ENCODE measurements around the gene WFDC5. TPM values are rescaled to one million over a fixed set of nuclear protein-coding genes. Genes with fewer than 3 reads are reported as not detected.

WFDC5 gene
- total RNA-seq, 1 donor from 2014 or later = not detected

DNA sequence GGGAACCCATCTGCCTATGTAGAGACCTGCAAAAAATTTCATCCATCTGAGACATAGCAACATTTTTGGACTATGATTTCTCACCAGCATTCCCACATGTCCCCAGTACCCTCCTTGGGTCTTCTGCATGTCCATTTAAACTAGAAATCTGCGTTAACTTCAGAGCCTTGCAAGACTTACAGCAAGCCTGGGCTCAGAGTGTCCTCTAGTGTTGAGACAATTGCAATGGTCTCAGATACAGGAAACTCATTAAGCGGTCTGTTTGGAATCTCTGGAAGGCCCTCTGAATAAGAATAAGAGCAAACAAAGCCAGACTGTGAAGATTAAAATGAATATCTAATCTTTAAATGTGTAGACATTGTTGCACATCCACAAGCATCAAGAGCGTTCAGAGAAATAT, 39.2 kb upstream of the WFDC5 start:
- Mint-ChIP-seq H3K4me1 (ENCODE audit: unreplicated experiment) (no peaks in the 10 kb centered on the region), H3K27me3 (ENCODE audit: unreplicated experiment) (peaks cover 1% of the 10 kb centered on the region), H3K4me3 (ENCODE audit: unreplicated experiment) (no peak overlapping the region), H3K27ac (ENCODE audit: unreplicated experiment) (no peak overlapping the region), H3K9me3 (ENCODE audit: unreplicated experiment) (no peaks in the 10 kb centered on the region), H3K36me3 (ENCODE audit: low read depth, unreplicated experiment) (peaks cover 4% of the 10 kb centered on the region)
- no peak for DNase-seq (ENCODE audit: low spot score)
- TF ChIP-seq CTCF (IDR thresholded peaks at IDR 0.05; ENCODE audit: unreplicated experiment) = no peak

DNA sequence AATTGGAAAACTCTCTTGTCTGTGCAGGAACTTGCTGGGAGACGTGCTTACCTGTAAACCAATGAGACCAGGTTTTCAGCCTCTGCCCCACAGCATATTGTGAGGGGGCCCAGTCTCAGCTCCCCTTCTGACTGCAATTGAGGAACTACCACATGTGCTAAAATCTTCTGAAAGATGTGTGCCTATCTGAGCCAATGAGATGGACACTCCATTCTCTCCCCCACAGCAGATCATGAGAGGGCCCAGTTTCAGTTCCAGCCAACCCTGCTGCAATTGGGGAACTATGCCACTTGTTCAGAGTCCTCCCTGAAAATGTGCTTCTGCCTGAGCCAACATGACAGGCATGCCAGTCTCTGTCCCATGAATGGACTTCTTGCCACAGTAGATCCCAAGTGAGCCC, 38.8 kb upstream of the WFDC5 start:
- H3K4me3 Mint-ChIP-seq (ENCODE audit: unreplicated experiment) = no peak overlapping the region
- H3K4me1 Mint-ChIP-seq (ENCODE audit: unreplicated experiment) = no peaks in the 10 kb centered on the region
- peaks cover 4% of the 10 kb centered on the region for H3K36me3 Mint-ChIP-seq (ENCODE audit: low read depth, unreplicated experiment)
- no peak overlapping the region for H3K27ac Mint-ChIP-seq (ENCODE audit: unreplicated experiment)
- no peak for TF ChIP-seq CTCF (IDR thresholded peaks at IDR 0.05; ENCODE audit: unreplicated experiment)
- H3K9me3 Mint-ChIP-seq (ENCODE audit: unreplicated experiment) = no peaks in the 10 kb centered on the region
- no peak for DNase-seq (ENCODE audit: low spot score)
- H3K27me3 Mint-ChIP-seq (ENCODE audit: unreplicated experiment) = peaks cover 1% of the 10 kb centered on the region

DNA sequence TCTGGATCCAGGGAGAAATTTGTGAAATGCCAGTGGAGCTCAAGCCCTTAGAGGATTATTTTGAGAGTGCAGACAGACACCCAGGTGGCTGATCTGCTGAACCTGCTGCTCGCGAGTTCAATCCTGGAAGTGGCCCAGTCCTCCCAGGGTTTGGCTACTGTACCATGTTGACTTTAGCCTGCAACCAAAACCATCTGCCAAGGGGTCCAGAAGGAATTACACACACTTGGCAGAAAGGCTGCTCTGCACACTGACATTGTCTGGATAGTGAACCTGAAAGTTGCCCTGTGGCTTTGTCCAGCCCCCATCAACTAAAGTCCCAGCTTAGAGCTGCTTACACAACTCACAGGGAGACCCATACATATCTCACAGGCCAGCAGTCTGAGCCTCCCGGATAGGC, 38.2 kb upstream of the WFDC5 start:
- Mint-ChIP-seq H3K27me3 (ENCODE audit: unreplicated experiment) (peaks cover 1% of the 10 kb centered on the region), H3K4me3 (ENCODE audit: unreplicated experiment) (no peak overlapping the region), H3K27ac (ENCODE audit: unreplicated experiment) (no peak overlapping the region), H3K9me3 (ENCODE audit: unreplicated experiment) (no peaks in the 10 kb centered on the region), H3K36me3 (ENCODE audit: low read depth, unreplicated experiment) (peaks cover 4% of the 10 kb centered on the region), H3K4me1 (ENCODE audit: unreplicated experiment) (no peaks in the 10 kb centered on the region)
- TF ChIP-seq CTCF (IDR thresholded peaks at IDR 0.05; ENCODE audit: unreplicated experiment) = no peak
- DNase-seq (ENCODE audit: low spot score) = no peak

DNA sequence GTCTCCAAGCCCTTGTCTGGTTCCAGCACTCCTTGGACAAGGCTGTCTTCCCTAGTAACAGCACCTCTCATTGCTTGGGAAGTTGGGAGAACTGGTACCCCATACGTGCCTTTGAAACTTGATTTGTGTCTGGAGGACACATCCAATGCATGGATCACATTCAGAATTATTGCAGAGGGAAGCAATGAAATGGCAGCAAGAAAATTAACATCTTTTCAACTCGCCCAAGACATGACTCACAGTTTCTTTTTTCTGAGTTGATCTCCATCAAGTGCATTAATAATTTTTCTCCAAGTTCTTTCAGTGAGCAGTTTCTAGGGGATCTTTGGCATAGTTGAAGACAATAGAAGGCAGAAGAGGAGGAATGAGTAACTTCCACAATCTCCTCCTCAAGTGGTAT, 37.4 kb upstream of the WFDC5 start:
- Mint-ChIP-seq H3K9me3 (ENCODE audit: unreplicated experiment) (no peaks in the 10 kb centered on the region), H3K4me1 (ENCODE audit: unreplicated experiment) (no peaks in the 10 kb centered on the region), H3K4me3 (ENCODE audit: unreplicated experiment) (no peak overlapping the region), H3K27me3 (ENCODE audit: unreplicated experiment) (peaks cover 1% of the 10 kb centered on the region), H3K36me3 (ENCODE audit: low read depth, unreplicated experiment) (peaks cover 4% of the 10 kb centered on the region), H3K27ac (ENCODE audit: unreplicated experiment) (no peak overlapping the region)
- TF ChIP-seq CTCF (IDR thresholded peaks at IDR 0.05; ENCODE audit: unreplicated experiment) = no peak
- DNase-seq (ENCODE audit: low spot score) = no peak

- no peak overlapping the region for H3K4me3 Mint-ChIP-seq (ENCODE audit: unreplicated experiment)
- peaks cover 2% of the 10 kb centered on the region for H3K27me3 Mint-ChIP-seq (ENCODE audit: unreplicated experiment)
- no peaks in the 10 kb centered on the region for H3K36me3 Mint-ChIP-seq (ENCODE audit: low read depth, unreplicated experiment)
Observed at GRCh38 chr20:45149062-45149461, 34.1 kb upstream of the WFDC5 start.

More at GRCh38 chr20:45149062-45149461, 34.1 kb upstream of the WFDC5 start:
- no peak for DNase-seq (ENCODE audit: low spot score)
- Mint-ChIP-seq H3K9me3 (ENCODE audit: unreplicated experiment) (no peaks in the 10 kb centered on the region), H3K27ac (ENCODE audit: unreplicated experiment) (no peak overlapping the region), H3K4me1 (ENCODE audit: unreplicated experiment) (no peaks in the 10 kb centered on the region)
- no peak for TF ChIP-seq CTCF (IDR thresholded peaks at IDR 0.05; ENCODE audit: unreplicated experiment)
